Measurements from ENCODE around the gene MRPL21.
"Not testable (repeated sequence)": the region's sequence is repeated elsewhere in the genome, so short reads cannot be mapped to it uniquely, and the experiment has no call there.

The MRPL21 gene

DNA sequence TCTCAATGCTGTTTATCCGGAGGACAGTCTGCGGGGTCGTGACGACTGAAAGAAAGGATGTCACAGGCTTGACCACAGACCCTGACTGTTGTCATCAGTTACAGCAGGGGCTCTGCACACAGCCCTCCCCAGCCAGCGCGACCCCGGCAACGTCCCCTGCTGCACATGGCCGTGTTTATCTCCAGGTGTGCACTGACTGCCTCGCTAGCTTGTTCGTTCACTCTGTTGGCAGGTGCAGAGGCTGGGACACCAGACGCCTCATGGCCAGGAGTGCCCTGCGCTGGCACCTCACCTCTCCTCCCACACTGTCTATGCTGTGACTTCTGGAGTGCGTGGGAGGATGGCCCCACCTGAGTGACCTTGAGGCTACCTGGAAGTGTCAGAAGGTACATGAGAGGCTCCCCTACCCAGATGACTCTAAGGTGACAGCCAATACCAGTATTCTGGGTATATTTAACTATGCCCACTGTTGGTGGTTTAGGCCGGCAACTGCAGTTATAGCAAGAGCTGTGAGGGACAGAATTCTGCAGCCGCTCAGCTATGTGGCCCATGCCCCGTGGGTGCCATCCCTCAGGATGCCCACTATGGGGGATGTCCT lies 12.2 kb downstream of the MRPL21 start:
- ChIA-PET POLR2A (ENCODE audit: low non-redundant PET) (no interaction called here), CTCF (no interaction called here)
- DNase-seq (ENCODE audit: low spot score), result no peak
- H3K27ac ChIP-seq, result no peak overlapping the region
- TF ChIP-seq CTCF (conservative IDR thresholded peaks at IDR 0.05; ENCODE audit: low read depth), result no peak

DNA sequence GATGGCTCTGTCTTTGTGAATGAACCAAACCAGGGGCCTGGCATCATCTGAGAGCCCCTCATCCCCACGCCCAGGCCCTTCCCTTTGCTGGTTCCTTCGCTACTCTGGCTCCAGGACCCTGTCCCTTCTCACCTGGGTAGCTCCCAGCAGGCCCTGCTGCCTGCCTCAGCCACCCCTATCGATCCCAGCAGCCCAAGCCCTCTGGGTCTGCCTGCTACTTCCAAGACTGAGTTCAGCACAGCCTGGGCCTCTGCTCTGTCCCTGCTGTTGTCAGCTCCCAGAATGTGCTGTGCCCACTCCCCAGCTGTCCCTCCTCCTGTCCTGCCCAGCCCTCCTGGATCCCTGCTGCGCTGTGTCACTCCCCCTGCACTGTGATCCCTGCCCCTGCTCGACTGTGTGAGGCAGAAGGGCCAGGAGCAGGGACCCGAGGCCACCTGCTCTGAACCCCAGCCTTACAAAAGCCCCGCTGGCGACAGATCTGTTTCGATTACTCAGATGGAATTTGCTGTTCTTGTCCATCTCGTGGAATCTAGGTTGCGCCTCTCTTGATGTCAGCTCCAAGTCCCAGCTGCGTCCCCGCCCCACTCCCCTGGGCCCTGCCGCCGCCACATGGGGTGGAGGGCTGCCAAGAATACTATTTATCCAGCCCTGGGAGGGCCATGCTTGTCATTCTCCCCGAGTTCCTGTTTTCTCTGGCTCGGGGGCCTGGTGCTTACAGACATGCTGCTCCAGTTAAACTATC lies 13.0 kb downstream of the MRPL21 start:
- ChIA-PET CTCF (interaction anchor here (0.6 to 1.0 kb wide), 3 partner anchors 30 to 1557 kb away, joined by 3 to 4 read pairs (median 3); no protein-coding TSS in a partner anchor), POLR2A (ENCODE audit: low non-redundant PET) (no interaction called here)
- TF ChIP-seq CTCF (conservative IDR thresholded peaks at IDR 0.05; ENCODE audit: low read depth), result no peak
- no peak for DNase-seq (ENCODE audit: low spot score)
- 0 out of 2 replicates have a peak overlapping the region, but pooled peaks have one; percentile 15 for H3K27ac ChIP-seq

GRCh38 chr11:68889948-68890446 lies 13.6 kb downstream of the MRPL21 start:
- DNase-seq (ENCODE audit: low spot score), result no peak
- no peak for TF ChIP-seq CTCF (conservative IDR thresholded peaks at IDR 0.05; ENCODE audit: low read depth)
- ChIA-PET POLR2A (ENCODE audit: low non-redundant PET) (no interaction called here), CTCF (interaction anchor here (0.6 to 1.0 kb wide), 3 partner anchors 31 to 1558 kb away, joined by 3 to 4 read pairs (median 3); no protein-coding TSS in a partner anchor)
- no peak overlapping the region for H3K27ac ChIP-seq

DNA sequence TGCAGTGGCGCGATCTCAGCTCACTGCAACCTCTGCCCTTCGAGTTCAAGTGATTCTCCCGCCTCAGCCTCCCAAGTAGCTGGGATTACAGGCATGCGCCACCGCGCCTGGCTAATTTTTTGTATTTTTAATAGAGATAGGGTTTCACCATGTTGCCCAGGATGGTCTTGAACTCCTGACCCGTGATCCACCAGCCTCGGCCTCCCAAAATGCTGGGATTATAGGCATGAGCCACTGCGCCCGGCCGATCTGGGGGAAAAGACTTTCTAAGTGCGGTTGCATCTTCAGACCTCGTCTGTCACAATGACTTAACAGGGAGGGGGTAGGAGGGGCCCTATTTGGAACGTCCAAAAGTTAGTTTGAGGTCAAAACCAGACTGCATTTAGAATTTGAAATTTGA lies 18.8 kb downstream of the MRPL21 start:
- POLR2A ChIA-PET (ENCODE audit: low non-redundant PET); DNase-seq (ENCODE audit: low spot score); H3K27ac ChIP-seq; CTCF ChIA-PET: not testable (repeated sequence)

GRCh38 chr11:68882391-68882790 lies 21.2 kb downstream of the MRPL21 start:
- H3K27ac ChIP-seq, result no peak overlapping the region
- ChIA-PET POLR2A (ENCODE audit: low non-redundant PET) (no interaction called here), CTCF (no interaction called here)
- no peak for DNase-seq (ENCODE audit: low spot score)
- no peak for TF ChIP-seq CTCF (conservative IDR thresholded peaks at IDR 0.05; ENCODE audit: low read depth)

- ChIA-PET POLR2A (ENCODE audit: low non-redundant PET) (no interaction called here), CTCF (no interaction called here)
These were observed 22.3 kb downstream of the MRPL21 start for GRCh38 chr11:68881320-68881719.

More at GRCh38 chr11:68881320-68881719, 22.3 kb downstream of the MRPL21 start:
- TF ChIP-seq CTCF (conservative IDR thresholded peaks at IDR 0.05; ENCODE audit: low read depth), result no peak
- no peak overlapping the region for H3K27ac ChIP-seq
- DNase-seq (ENCODE audit: low spot score), result no peak

Data from RWPE1 (cell line).